ENCODE data around the gene ICOSLG. TPM values are rescaled to one million over a fixed set of nuclear protein-coding genes. Genes with fewer than 3 reads are reported as not detected.

The ICOSLG gene
- total and polyA plus RNA-seq, 2 experiments from 2014 or later: 1.3 to 4.6 TPM

DNA sequence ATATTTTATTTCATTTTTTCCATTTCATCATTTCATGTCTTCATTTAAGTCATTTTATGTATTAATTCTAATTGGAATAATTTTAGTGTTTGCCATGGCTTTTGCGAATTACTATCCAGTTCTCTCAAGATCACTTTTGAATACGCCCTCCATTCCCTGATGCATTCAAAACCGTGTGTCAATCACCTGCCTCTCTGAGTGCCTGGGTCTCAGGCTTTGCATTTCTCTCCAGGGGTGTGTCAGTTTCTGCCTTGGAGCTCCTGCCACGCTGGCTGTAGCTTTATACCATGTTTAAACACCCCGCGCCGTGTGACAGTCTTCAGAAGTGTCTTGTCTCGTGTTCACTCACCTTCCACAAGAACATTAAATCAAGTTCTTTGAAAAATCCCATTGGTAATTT, 28.3 kb upstream of the ICOSLG start:
- H2AFZ ChIP-seq: no peak overlapping the region
- H3K4me1 ChIP-seq (ENCODE audit: insufficient read depth): no peaks in the 10 kb centered on the region
- H3K27me3 ChIP-seq (ENCODE audit: insufficient read depth): no peaks in the 10 kb centered on the region
- ATAC-seq (no peak), DNase-seq (ENCODE audit: low spot score) (no peak)
- no peak overlapping the region for H3K4me2 ChIP-seq
- no peaks in the 10 kb centered on the region for H3K36me3 ChIP-seq (ENCODE audit: insufficient read depth)
- Mint-ChIP-seq H3K27me3 (ENCODE audit: insufficient read depth, low read depth, poor library complexity) (peaks cover 3% of the 10 kb centered on the region), H3K9me3 (no peaks in the 10 kb centered on the region), H3K4me3 (no peak overlapping the region), H3K4me1 (no peaks in the 10 kb centered on the region), H3K27ac (no peak overlapping the region), H3K36me3 (ENCODE audit: low read depth) (no peaks in the 10 kb centered on the region)
- no peaks in the 10 kb centered on the region for H3K9me2 ChIP-seq (ENCODE audit: insufficient read depth)
- no peak overlapping the region for H3K27ac ChIP-seq (ENCODE audit: low read depth)
- H3F3A ChIP-seq (replicated peaks; ENCODE audit: low read depth): no peaks in the 10 kb centered on the region
- no peaks in the 10 kb centered on the region for H4K20me1 ChIP-seq (replicated peaks; ENCODE audit: insufficient read depth)
- H3K4me3 ChIP-seq: no peak overlapping the region
- no peaks in the 10 kb centered on the region for H3K79me2 ChIP-seq (replicated peaks; ENCODE audit: insufficient read depth)
- TF ChIP-seq CREB1 (CRISPR knock-in tag; IDR thresholded peaks at IDR 0.05; ENCODE audit: low read depth) (no peak), NANOG (IDR thresholded peaks at IDR 0.05; ENCODE audit: borderline replicate concordance) (no peak), ZNF331 (CRISPR knock-in tag; IDR thresholded peaks at IDR 0.05; ENCODE audit: low read depth) (no peak), EZH2phosphoT487 (IDR thresholded peaks at IDR 0.05; ENCODE audit: unreplicated experiment) (no peak), ZNF114 (CRISPR knock-in tag; IDR thresholded peaks at IDR 0.05) (no peak), JUNB (IDR thresholded peaks at IDR 0.05; ENCODE audit: unreplicated experiment) (no peak), POLR2AphosphoS5 (IDR thresholded peaks at IDR 0.05; ENCODE audit: low read depth) (no peak), EZH2 (IDR thresholded peaks at IDR 0.05; ENCODE audit: low read depth, unreplicated experiment) (no peak), STAT1 (IDR thresholded peaks at IDR 0.05; ENCODE audit: unreplicated experiment) (no peak)
- TF ChIP-seq, protein P1, sequence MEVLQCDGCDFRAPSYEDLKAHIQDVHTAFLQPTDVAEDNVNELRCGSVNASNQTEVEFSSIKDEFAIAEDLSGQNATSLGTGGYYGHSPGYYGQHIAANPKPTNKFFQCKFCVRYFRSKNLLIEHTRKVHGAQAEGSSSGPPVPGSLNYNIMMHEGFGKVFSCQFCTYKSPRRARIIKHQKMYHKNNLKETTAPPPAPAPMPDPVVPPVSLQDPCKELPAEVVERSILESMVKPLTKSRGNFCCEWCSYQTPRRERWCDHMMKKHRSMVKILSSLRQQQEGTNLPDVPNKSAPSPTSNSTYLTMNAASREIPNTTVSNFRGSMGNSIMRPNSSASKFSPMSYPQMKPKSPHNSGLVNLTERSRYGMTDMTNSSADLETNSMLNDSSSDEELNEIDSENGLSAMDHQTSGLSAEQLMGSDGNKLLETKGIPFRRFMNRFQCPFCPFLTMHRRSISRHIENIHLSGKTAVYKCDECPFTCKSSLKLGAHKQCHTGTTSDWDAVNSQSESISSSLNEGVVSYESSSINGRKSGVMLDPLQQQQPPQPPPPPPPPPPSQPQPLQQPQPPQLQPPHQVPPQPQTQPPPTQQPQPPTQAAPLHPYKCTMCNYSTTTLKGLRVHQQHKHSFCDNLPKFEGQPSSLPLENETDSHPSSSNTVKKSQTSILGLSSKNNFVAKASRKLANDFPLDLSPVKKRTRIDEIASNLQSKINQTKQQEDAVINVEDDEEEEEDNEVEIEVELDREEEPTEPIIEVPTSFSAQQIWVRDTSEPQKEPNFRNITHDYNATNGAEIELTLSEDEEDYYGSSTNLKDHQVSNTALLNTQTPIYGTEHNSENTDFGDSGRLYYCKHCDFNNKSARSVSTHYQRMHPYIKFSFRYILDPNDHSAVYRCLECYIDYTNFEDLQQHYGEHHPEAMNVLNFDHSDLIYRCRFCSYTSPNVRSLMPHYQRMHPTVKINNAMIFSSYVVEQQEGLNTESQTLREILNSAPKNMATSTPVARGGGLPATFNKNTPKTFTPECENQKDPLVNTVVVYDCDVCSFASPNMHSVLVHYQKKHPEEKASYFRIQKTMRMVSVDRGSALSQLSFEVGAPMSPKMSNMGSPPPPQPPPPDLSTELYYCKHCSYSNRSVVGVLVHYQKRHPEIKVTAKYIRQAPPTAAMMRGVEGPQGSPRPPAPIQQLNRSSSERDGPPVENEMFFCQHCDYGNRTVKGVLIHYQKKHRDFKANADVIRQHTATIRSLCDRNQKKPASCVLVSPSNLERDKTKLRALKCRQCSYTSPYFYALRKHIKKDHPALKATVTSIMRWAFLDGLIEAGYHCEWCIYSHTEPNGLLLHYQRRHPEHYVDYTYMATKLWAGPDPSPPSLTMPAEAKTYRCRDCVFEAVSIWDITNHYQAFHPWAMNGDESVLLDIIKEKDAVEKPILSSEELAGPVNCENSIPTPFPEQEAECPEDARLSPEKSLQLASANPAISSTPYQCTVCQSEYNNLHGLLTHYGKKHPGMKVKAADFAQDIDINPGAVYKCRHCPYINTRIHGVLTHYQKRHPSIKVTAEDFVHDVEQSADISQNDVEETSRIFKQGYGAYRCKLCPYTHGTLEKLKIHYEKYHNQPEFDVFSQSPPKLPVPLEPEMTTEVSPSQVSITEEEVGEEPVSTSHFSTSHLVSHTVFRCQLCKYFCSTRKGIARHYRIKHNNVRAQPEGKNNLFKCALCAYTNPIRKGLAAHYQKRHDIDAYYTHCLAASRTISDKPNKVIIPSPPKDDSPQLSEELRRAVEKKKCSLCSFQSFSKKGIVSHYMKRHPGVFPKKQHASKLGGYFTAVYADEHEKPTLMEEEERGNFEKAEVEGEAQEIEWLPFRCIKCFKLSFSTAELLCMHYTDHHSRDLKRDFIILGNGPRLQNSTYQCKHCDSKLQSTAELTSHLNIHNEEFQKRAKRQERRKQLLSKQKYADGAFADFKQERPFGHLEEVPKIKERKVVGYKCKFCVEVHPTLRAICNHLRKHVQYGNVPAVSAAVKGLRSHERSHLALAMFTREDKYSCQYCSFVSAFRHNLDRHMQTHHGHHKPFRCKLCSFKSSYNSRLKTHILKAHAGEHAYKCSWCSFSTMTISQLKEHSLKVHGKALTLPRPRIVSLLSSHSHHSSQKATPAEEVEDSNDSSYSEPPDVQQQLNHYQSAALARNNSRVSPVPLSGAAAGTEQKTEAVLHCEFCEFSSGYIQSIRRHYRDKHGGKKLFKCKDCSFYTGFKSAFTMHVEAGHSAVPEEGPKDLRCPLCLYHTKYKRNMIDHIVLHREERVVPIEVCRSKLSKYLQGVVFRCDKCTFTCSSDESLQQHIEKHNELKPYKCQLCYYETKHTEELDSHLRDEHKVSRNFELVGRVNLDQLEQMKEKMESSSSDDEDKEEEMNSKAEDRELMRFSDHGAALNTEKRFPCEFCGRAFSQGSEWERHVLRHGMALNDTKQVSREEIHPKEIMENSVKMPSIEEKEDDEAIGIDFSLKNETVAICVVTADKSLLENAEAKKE (CRISPR knock-in tag; IDR thresholded peaks at IDR 0.05): no peak
- TF ChIP-seq, protein P2, sequence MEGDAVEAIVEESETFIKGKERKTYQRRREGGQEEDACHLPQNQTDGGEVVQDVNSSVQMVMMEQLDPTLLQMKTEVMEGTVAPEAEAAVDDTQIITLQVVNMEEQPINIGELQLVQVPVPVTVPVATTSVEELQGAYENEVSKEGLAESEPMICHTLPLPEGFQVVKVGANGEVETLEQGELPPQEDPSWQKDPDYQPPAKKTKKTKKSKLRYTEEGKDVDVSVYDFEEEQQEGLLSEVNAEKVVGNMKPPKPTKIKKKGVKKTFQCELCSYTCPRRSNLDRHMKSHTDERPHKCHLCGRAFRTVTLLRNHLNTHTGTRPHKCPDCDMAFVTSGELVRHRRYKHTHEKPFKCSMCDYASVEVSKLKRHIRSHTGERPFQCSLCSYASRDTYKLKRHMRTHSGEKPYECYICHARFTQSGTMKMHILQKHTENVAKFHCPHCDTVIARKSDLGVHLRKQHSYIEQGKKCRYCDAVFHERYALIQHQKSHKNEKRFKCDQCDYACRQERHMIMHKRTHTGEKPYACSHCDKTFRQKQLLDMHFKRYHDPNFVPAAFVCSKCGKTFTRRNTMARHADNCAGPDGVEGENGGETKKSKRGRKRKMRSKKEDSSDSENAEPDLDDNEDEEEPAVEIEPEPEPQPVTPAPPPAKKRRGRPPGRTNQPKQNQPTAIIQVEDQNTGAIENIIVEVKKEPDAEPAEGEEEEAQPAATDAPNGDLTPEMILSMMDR (conservative IDR thresholded peaks at IDR 0.05; ENCODE audit: low read depth in 2 of 2): no peak
- TF ChIP-seq, protein P3, sequence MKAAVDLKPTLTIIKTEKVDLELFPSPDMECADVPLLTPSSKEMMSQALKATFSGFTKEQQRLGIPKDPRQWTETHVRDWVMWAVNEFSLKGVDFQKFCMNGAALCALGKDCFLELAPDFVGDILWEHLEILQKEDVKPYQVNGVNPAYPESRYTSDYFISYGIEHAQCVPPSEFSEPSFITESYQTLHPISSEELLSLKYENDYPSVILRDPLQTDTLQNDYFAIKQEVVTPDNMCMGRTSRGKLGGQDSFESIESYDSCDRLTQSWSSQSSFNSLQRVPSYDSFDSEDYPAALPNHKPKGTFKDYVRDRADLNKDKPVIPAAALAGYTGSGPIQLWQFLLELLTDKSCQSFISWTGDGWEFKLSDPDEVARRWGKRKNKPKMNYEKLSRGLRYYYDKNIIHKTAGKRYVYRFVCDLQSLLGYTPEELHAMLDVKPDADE (IDR thresholded peaks at IDR 0.05): no peak
- TF ChIP-seq, protein P4, sequence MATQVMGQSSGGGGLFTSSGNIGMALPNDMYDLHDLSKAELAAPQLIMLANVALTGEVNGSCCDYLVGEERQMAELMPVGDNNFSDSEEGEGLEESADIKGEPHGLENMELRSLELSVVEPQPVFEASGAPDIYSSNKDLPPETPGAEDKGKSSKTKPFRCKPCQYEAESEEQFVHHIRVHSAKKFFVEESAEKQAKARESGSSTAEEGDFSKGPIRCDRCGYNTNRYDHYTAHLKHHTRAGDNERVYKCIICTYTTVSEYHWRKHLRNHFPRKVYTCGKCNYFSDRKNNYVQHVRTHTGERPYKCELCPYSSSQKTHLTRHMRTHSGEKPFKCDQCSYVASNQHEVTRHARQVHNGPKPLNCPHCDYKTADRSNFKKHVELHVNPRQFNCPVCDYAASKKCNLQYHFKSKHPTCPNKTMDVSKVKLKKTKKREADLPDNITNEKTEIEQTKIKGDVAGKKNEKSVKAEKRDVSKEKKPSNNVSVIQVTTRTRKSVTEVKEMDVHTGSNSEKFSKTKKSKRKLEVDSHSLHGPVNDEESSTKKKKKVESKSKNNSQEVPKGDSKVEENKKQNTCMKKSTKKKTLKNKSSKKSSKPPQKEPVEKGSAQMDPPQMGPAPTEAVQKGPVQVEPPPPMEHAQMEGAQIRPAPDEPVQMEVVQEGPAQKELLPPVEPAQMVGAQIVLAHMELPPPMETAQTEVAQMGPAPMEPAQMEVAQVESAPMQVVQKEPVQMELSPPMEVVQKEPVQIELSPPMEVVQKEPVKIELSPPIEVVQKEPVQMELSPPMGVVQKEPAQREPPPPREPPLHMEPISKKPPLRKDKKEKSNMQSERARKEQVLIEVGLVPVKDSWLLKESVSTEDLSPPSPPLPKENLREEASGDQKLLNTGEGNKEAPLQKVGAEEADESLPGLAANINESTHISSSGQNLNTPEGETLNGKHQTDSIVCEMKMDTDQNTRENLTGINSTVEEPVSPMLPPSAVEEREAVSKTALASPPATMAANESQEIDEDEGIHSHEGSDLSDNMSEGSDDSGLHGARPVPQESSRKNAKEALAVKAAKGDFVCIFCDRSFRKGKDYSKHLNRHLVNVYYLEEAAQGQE (IDR thresholded peaks at IDR 0.05; ENCODE audit: unreplicated experiment): no peak

Measured in GM23338 (cell line).